Stimulated activated CD8-positive, alpha-beta memory T cell treated with anti-CD3 and anti-CD28 coated beads, Interleukin-4, amount 100 ng/mL, for 1 hour (primary cell): ENCODE results near the gene GPBAR1.
A peak's percentile ranks its signal among the peaks of the same experiment; 100 is the strongest.

Experiments used
- DNase-seq, 2 donors: peaks; one replicate each; pipeline ENCODE4 v3.0.0-alpha.2; 2020; ENCODE audit warnings: low read depth in 2 of 2, low spot score in 1 of 2

Gene GPBAR1

DNA sequence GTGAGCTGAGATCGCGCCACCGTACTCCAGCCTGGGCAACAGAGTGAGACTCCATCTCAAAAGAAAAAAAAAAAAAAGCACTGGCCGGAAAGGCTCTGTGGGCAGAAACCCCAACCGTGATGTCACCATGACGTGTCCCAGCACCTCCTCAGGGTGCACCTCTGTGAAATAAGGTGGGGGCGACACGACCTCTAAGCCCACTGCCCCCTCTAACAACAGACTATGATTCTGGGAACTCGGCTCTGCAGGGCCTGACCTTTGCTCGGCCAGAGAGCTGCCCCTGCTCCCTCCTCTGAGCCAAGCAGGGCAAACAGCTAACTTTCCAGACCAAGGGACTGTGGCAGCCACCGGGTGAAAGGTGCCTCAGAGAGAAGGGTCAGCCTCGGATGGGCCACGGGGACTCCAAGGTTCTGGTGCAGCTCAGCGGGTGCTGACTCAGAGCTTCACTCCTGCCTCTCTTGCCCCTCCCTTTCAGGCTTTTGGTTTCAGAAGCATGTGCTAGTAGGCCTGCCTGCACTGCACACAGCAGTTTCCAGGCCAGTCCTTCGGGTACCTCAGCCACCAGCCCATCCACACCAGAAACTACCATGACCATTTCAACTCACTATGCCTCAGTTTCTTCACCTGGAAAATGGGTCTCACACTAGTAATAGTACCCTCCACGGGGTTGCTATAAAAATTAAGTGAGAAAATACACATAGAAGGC lies 23.4 kb downstream of the GPBAR1 start:
- DNase-seq = peak in 1 of 2 donors; percentile 33

DNA sequence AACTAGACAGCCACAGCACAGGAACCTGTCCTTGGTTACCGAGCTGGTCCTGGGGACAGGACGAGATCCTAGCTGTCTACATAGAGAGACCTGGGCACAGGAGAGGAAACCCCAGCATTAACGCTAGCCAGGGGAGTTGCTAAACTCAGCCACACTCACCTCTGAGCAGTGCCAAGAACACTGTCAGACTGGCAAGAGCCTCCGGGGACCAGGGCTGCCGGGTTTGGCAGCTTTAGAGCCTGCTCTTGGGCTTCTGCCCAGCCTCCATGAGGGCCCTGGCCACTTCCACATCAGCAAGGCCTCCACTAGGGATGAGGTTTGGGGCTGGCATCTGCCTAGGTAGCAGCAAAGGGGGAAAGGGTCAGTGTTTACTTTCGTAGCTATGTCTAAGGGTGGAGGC lies 24.8 kb downstream of the GPBAR1 start:
- no peak for DNase-seq

GRCh38 chr2:218286570-218287459 lies 26.0 kb downstream of the GPBAR1 start:
- DNase-seq = peak; percentile 46 to 67

DNA sequence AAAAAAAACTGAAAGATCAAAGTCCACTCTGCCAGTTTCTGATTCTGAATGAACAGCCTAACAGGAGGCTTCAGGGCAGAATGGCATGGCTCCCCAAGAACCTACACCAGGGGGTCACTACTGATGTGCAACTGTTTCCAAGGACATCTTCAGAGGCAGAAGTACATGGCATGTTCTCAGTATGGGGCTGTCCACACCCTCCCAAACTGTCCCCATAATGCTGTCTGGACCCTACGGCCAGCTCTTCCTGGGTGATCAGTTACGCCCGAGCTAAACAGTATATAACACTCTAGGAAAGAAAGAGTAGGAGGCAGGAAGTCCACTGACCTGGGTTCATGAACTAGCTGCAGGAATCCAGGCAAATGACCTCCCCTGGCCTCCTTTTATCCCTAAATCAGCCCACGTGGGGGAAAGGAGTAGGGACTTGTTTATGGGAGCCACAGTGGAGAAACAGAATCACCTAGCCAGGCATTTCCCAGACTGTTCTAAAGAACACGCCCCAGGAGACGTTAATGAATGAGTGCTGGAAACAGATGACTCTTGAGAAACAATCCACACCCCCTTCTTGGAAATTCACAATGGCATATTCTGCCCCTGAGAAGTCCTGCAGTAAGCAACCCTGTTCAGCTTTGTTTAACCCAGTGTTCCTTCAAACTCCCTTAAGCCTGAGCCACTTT lies 29.0 kb downstream of the GPBAR1 start:
- no peak for DNase-seq

GRCh38 chr2:218290316-218291261 lies 29.8 kb downstream of the GPBAR1 start:
- DNase-seq = no peak

DNA sequence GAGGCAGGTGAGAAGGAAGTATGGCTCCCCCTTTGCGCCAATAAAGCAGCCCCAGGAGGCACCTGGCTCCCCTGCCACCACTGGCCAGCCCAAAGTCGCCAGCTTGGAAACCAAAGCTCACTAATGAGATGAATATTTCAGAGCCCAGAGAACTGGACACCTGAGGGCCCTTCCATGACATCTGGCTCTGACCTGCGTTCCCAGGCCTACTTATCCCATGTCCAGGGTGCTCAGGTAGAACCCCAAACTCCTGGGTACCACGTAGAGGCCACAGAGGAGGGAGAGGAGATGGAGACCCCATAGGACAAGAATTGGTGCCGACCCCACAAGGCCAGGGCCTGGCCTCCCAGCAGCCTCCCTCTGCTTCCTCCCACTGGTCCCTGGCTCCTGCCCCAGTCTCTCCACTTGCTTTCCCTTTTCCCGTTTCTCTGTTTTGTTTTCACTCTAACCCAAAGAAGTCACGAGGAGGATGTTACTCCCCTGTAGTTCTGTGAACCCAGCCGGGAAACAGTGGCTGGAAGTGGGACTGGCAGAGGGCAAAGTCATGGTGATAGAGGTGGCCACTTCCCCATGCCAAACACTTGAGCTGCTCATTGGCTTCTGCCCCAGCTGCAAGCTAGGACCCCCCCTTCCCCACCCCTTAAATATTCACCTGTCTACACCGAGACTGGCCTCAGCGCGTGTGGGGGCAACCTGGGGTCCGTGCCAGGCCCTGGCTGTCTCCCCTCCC lies 30.7 kb downstream of the GPBAR1 start:
- no peak for DNase-seq

- DNase-seq = peak; percentile 44 to 59
These were observed 31.5 kb downstream of the GPBAR1 start, which contains the start of gene TMBIM1 for GRCh38 chr2:218292048-218293014. Gene TMBIM1 (minus strand): TSS chr2:218292503. CDS start chr2:218282141, 10,362 bp downstream.

- no peak for DNase-seq
These were observed 33.1 kb downstream of the GPBAR1 start for GRCh38 chr2:218293715-218294429.

GRCh38 chr2:218294430-218295022 lies 33.7 kb downstream of the GPBAR1 start:
- DNase-seq = no peak

DNA sequence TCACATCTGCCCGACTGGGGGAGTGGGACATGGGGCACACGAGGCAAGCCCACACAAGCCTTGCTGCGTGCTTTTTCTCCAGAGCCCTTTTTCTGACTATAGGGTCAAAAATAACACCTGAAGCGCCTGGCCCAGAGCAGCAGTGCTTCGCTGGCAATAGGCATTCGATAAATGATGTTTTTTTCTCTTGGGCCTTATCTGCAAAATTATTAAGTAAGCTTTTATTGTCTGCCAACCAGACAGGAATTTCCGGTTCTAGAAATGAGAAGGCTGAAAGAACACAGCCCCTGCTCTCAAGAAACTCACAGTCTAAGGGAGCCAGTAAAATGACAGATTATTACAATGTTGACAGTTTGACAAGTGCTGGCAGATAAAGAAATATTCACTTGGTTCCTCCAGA lies 34.2 kb downstream of the GPBAR1 start:
- DNase-seq = no peak

DNA sequence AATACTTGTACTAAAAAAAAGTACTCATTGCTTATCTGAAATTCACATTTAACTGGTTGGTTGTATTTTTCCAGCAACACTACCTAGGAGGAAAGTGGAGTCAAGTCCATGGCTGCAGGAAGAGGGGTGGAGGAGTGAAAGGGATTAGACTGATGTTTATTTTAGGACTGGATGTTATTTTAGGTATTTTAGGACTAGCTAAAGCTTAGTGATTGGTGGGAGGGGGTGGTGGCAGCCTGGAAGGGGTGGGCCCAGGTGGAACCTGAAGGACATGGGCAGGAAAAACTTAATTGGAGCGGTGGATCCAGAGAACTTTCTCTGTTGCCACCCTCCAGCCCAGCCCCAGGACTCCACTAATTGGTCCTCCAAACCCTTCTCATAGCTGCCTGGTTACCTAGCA lies 35.4 kb downstream of the GPBAR1 start:
- DNase-seq = no peak

GRCh38 chr2:218296847-218297246 lies 36.0 kb downstream of the GPBAR1 start:
- no peak for DNase-seq

DNA sequence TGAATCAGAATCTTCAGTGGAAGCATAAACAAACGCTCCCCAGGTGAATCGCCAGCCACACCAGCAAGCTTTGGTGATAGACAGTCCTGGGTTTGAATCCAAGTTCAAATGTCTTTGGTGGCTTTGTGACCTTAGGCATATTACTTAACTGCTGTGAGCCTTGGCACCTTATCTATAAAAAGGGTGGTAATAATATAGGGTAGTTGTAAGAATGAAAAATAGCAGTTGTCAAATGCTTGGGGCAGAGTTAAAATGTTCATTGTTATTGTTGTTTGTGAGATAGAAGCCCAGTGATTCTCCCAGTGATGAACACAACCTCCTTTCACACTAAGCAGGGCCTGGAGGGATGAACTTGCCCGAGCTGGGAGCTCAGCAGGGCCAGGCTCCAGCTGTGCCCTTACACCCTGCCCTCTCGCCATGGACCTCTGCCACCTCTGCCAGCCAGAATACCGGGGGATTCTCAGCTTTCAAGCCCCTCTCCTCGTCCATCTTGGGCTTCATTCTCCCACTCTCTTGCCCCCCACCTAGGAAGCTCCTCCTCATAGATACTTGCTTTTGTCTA lies 37.6 kb downstream of the GPBAR1 start:
- DNase-seq = no peak

DNA sequence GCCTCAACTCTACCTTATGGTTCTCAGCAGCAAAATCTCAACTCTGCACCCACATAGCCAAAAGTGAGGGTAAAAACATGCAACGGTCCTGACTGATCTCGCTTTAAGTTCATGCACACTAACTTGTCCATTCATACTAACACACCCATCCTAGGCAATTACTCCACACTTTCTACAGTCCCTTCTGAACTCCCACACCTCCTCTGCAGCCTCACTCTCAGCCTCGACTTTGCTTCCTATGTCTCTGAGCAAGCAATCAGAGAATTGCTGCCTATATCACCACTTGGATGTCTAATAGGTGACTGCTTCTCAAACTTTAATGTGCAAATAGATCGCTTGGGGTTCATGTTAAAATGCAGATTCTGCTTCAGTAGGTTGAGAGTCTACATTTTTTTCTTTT lies 39.3 kb downstream of the GPBAR1 start:
- DNase-seq = no peak

GRCh38 chr2:218301176-218301819 lies 40.5 kb downstream of the GPBAR1 start:
- DNase-seq = peak; percentile 73 to 78

DNA sequence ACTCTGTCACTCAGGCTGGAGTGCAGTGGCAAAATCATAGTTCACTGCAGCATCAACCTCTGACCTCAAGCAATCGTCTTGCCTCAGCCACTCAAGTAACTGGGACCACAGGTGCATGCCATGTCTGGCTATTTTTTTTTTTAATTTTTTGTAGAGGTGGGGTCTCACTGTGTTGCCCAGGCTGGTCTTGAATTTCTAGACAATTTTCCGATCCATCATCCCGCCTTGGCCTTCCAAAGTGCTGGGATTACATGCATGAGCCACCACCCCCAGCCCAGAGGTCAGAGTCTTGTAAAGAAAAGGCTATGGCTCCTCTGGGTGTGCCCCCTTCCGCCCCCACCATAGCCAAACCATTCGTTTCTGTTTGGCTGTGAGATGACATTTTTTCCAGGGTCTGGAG lies 44.6 kb downstream of the GPBAR1 start:
- no peak for DNase-seq
